Right forelimb (tissue), 1 donor: ENCODE measurements around the gene SYNDIG1.

ENCODE experiments used
- DNase-seq: peaks from one replicate; pipeline ENCODE4 v3.0.0-alpha.2; 2018

SYNDIG1 gene

GRCh38 chr20:24469116-24469893 is at the start of gene SYNDIG1:
SYNDIG1 (plus strand) TSS chr20:24469629; CDS start chr20:24543098, 73,469 bp downstream.
- peak; percentile 63 for DNase-seq

GRCh38 chr20:24419786-24420185 is 49.6 kb upstream of the SYNDIG1 start:
- no peak for DNase-seq

GRCh38 chr20:24420567-24420966 is 48.9 kb upstream of the SYNDIG1 start:
- DNase-seq: no peak

GRCh38 chr20:24421071-24421470 is 48.4 kb upstream of the SYNDIG1 start:
- DNase-seq: no peak

- no peak for DNase-seq
Measured at GRCh38 chr20:24422091-24422760, 47.2 kb upstream of the SYNDIG1 start.

GRCh38 chr20:24423390-24424313 is 45.8 kb upstream of the SYNDIG1 start:
- DNase-seq: no peak

GRCh38 chr20:24425523-24426135 is 43.8 kb upstream of the SYNDIG1 start:
- DNase-seq: no peak

GRCh38 chr20:24431279-24432045 is 38.0 kb upstream of the SYNDIG1 start:
- DNase-seq: no peak

- DNase-seq: no peak
Measured at GRCh38 chr20:24432046-24432442, 37.4 kb upstream of the SYNDIG1 start.

GRCh38 chr20:24436160-24436559 is 33.3 kb upstream of the SYNDIG1 start:
- DNase-seq: no peak

- no peak for DNase-seq
Measured at GRCh38 chr20:24437196-24438082, 32.0 kb upstream of the SYNDIG1 start.

- DNase-seq: no peak
Measured at GRCh38 chr20:24438331-24438730, 31.1 kb upstream of the SYNDIG1 start.

- DNase-seq: no peak
Measured at GRCh38 chr20:24439737-24440387, 29.6 kb upstream of the SYNDIG1 start.

GRCh38 chr20:24441661-24442060 is 27.8 kb upstream of the SYNDIG1 start:
- DNase-seq: no peak

GRCh38 chr20:24442909-24443308 is 26.5 kb upstream of the SYNDIG1 start:
- no peak for DNase-seq

GRCh38 chr20:24443436-24443835 is 26.0 kb upstream of the SYNDIG1 start:
- no peak for DNase-seq

GRCh38 chr20:24444526-24445190 is 24.8 kb upstream of the SYNDIG1 start:
- DNase-seq: peak; percentile 16

GRCh38 chr20:24445510-24446170 is 23.8 kb upstream of the SYNDIG1 start:
- peak; percentile 37 for DNase-seq

- DNase-seq: peak; percentile 12
Measured at GRCh38 chr20:24446811-24447210, 22.6 kb upstream of the SYNDIG1 start.
